ENCODE results near the gene BPI.

GRCh38 chr20:38339997-38340396, 36.0 kb downstream of the BPI start:
- no peak for TF ChIP-seq CTCF (IDR thresholded peaks at IDR 0.05)
- TF ChIP-seq POLR2A (IDR thresholded peaks at IDR 0.05), result no peak
